ENCODE measurements around the gene JAK2. TPM values are rescaled to one million over a fixed set of nuclear protein-coding genes. Genes with fewer than 3 reads are reported as not detected.
"Not testable (repeated sequence)": the region's sequence is repeated elsewhere in the genome, so short reads cannot be mapped to it uniquely, and the experiment has no call there.

The JAK2 gene
- total RNA-seq, 1 donor from 2014 or later = 29.9 TPM

DNA sequence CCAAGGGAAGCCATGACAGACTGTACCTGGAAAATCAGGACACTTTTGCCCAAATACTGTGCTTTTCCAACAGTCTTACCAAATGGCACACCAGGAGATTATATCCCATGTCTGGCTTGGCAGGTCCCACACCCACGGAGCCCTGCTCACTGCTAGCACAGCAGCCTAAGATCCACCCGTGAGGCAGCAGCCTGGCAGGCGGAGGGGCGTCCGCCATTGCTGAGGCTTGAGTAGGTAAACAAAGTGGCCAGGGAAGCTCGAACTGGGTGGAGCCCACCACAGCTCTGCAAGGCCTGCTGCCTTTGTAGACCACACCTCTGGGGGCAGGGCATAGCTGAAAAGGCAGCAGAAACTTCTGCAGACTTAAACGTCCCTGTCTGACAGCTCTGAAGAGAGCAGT lies 116.1 kb downstream of the JAK2 start:
- Mint-ChIP-seq H3K36me3 (ENCODE audit: low read depth) (peaks cover 18% of the 10 kb centered on the region), H3K9me3 (peaks cover 23% of the 10 kb centered on the region)
- H3K4me3 Mint-ChIP-seq; H3K27ac Mint-ChIP-seq; DNase-seq; H3K4me1 Mint-ChIP-seq; intact Hi-C loops (cut with micrococcal nuclease); H3K27me3 Mint-ChIP-seq: not testable (repeated sequence)

- H3K27ac Mint-ChIP-seq; DNase-seq; H3K4me1 Mint-ChIP-seq; intact Hi-C loops (cut with micrococcal nuclease); H3K27me3 Mint-ChIP-seq; H3K4me3 Mint-ChIP-seq: not testable (repeated sequence)
- H3K9me3 Mint-ChIP-seq = peaks cover 16% of the 10 kb centered on the region
- peaks cover 27% of the 10 kb centered on the region for H3K36me3 Mint-ChIP-seq (ENCODE audit: low read depth)
Observed at GRCh38 chr9:5106517-5106916, 121.4 kb downstream of the JAK2 start.

GRCh38 chr9:5110867-5111681 lies 126.0 kb downstream of the JAK2 start:
- Mint-ChIP-seq H3K4me3 (no peak overlapping the region), H3K27ac (no peak overlapping the region), H3K27me3 (no peaks in the 10 kb centered on the region), H3K36me3 (ENCODE audit: low read depth) (peaks cover 40% of the 10 kb centered on the region), H3K4me1 (no peaks in the 10 kb centered on the region), H3K9me3 (peaks cover 7% of the 10 kb centered on the region)
- DNase-seq = no peak
- intact Hi-C loops (cut with micrococcal nuclease) = no loop called here

DNA sequence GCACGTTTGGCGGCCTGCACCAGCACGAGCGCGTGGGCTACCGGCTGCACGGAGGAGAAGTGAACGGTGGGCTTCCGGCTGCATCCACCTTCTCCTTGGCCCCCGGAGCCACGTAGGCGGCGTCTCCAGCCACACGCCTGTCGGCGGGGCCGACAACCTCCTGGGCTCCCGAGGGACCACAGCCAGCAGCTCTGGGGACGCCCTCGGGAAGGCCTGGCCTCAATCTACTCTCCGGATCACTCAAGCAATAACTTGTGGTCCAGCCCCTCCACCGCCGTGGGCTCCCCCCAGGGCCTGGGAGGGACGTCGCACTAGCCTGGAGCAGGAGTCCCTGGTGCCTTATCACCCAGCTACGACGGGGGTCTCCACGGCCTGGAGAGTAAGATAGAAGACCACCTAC lies 126.6 kb downstream of the JAK2 start:
- intact Hi-C loops (cut with micrococcal nuclease) = no loop called here
- H3K9me3 Mint-ChIP-seq = peaks cover 7% of the 10 kb centered on the region
- no peak overlapping the region for H3K27ac Mint-ChIP-seq
- H3K36me3 Mint-ChIP-seq (ENCODE audit: low read depth) = peaks cover 36% of the 10 kb centered on the region
- no peaks in the 10 kb centered on the region for H3K27me3 Mint-ChIP-seq
- no peaks in the 10 kb centered on the region for H3K4me1 Mint-ChIP-seq
- no peak overlapping the region for H3K4me3 Mint-ChIP-seq
- DNase-seq = no peak

DNA sequence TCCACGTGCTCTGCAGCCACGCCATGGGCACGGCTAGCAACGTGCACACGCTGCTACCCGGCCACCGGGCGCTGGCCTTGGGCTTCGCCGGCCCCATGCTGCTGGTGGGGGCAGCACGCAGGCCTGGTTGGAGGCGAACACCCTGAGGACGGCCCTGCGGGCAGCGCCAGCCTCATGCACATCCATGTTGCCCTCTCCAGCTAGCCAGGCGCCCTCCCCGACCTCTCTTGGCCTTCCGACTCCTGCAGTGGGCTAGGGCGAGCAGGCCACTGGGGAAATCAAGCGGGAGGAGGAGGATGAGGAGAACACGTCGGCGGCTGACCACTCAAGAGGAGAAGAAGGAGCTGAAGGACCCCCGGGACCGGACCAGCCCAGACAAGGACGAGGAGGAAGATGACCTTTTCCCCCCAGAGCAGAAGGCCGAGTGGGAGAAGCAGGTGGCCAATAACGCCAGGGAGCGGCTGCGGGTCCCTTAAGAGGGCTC lies 127.1 kb downstream of the JAK2 start:
- H3K4me1 Mint-ChIP-seq = peaks cover 3% of the 10 kb centered on the region
- H3K9me3 Mint-ChIP-seq = peaks cover 7% of the 10 kb centered on the region
- H3K4me3 Mint-ChIP-seq = no peak overlapping the region
- intact Hi-C loops (cut with micrococcal nuclease) = no loop called here
- H3K36me3 Mint-ChIP-seq (ENCODE audit: low read depth) = peaks cover 40% of the 10 kb centered on the region
- no peak for DNase-seq
- no peak overlapping the region for H3K27ac Mint-ChIP-seq
- no peaks in the 10 kb centered on the region for H3K27me3 Mint-ChIP-seq

DNA sequence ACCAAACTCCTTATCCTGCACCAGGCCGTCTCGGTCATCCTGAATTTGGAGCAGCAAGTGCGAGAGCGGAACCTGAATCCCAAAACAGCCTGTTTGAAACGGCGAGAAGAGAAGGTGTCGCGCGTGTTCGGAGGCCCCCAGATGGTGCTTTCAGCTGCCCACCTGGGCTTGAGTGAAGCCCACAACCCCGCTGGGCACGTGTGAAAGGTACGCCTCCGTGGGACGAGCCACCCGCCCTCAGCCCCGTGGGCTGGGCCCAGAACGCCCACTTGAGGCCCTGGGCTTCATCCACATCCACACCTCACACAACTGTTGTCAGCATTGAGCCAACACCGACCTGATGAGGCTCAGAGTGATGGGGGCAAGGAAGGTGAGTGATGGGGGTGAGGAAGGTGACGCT lies 127.6 kb downstream of the JAK2 start:
- H3K36me3 Mint-ChIP-seq (ENCODE audit: low read depth) = peaks cover 40% of the 10 kb centered on the region
- intact Hi-C loops (cut with micrococcal nuclease) = no loop called here
- DNase-seq = no peak
- H3K4me3 Mint-ChIP-seq = no peak overlapping the region
- H3K27me3 Mint-ChIP-seq = no peaks in the 10 kb centered on the region
- H3K9me3 Mint-ChIP-seq = peaks cover 7% of the 10 kb centered on the region
- H3K27ac Mint-ChIP-seq = no peak overlapping the region
- peaks cover 4% of the 10 kb centered on the region for H3K4me1 Mint-ChIP-seq

DNA sequence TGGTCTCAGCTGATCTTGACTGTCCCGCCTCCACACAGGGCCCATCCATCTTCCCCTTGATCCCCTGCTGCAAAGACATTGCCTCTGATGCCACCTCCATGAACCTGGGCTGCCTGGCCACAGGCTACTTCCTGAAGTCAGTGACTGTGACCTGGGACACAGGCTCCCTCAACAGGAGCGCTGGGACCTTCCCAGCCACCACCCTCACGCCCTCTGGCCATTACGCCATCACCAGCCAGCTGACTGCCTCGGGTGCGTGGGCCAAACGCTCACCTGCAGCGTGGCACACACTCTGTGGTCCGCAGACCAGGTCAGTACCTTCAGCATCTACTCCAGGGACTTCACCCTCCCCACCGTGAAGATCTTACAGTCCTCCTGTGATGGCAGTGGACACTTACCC lies 128.5 kb downstream of the JAK2 start:
- H3K27me3 Mint-ChIP-seq = no peaks in the 10 kb centered on the region
- H3K36me3 Mint-ChIP-seq (ENCODE audit: low read depth) = peaks cover 40% of the 10 kb centered on the region
- peaks cover 4% of the 10 kb centered on the region for H3K4me1 Mint-ChIP-seq
- DNase-seq = no peak
- peaks cover 7% of the 10 kb centered on the region for H3K9me3 Mint-ChIP-seq
- intact Hi-C loops (cut with micrococcal nuclease) = no loop called here
- no peak overlapping the region for H3K27ac Mint-ChIP-seq
- no peak overlapping the region for H3K4me3 Mint-ChIP-seq

DNA sequence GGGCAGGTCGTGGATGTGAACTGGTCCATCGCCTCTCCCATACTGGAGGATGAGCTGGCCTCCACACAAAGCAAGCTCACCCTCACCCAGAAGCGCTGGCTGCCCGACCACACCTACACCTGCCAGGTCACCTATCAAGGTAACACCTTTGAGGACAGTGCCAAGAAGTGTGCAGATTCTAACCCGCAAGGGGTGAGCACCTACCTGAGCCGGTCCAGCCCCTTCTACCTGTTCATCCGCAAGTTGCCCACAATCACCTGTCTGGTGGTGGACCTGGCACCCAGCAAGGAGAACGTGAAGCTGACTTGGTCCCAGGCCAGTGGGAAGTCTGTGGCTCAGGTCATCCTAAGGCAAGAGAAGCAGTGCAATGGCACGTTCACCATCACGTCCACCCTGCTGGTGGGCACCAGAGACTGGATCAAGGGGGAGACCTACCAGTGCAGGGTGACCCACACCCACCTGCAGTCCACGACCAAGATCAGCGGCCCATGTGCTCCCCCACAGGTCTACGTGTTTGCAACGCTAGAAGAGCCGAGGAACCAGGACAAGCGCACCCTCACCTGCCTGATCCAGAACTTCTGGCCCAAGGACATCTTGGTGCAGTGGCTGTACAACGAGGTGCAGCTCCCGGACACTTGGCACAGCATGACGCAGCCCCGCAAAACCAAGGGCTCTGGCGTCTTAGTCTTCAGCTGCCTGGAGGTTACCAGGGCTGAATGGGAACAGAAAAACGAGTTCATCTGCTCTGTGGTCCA lies 129.1 kb downstream of the JAK2 start:
- Mint-ChIP-seq H3K36me3 (ENCODE audit: low read depth) (peaks cover 40% of the 10 kb centered on the region), H3K4me3 (no peak overlapping the region), H3K27ac (no peak overlapping the region), H3K9me3 (peaks cover 7% of the 10 kb centered on the region), H3K4me1 (peaks cover 4% of the 10 kb centered on the region), H3K27me3 (no peaks in the 10 kb centered on the region)
- intact Hi-C loops (cut with micrococcal nuclease) = no loop called here
- no peak for DNase-seq

DNA sequence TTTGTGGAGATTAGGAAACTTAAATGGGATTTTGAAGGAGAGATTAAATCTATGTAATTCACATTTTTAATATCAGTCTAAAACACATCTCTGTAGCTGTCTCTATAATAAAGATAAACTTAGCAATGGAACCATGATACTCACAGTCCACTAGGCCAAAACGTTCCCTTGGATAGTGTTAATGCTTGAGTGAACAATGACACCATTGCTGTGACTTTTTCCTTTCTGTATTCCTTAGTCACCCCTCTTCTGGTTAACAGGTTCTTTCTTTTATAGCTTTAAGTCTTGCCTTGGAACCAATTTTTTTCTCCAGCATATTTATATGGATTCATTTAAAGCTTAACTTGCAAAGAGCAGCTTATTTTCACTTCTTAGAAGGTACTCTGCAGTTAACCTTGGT lies 137.0 kb downstream of the JAK2 start:
- Mint-ChIP-seq H3K27me3 (no peaks in the 10 kb centered on the region), H3K36me3 (ENCODE audit: low read depth) (peaks cover 49% of the 10 kb centered on the region), H3K9me3 (no peaks in the 10 kb centered on the region), H3K27ac (no peak overlapping the region), H3K4me3 (no peak overlapping the region), H3K4me1 (peaks cover 5% of the 10 kb centered on the region)
- intact Hi-C loops (cut with micrococcal nuclease) = no loop called here
- DNase-seq = no peak

DNA sequence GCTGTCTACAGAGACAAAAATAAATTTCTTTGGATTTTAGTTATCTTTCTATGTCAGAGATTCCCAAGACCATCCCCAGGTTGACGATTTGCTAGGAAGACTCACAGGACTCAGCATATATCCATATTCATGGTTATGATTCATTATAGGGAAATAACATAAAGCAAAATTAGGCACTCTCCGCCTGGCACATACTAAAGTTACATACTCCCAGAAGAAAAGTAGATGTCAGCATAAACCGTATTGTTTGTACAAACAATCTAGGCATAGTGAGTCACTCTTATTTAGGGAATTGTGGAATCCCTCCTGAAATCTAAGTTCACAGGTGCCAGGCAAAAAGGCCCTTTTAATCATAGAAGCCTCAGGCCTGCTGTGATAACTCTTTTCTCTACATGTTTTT lies 137.4 kb downstream of the JAK2 start:
- Mint-ChIP-seq H3K27ac (no peak overlapping the region), H3K9me3 (no peaks in the 10 kb centered on the region), H3K4me1 (peaks cover 4% of the 10 kb centered on the region), H3K36me3 (ENCODE audit: low read depth) (peaks cover 50% of the 10 kb centered on the region), H3K4me3 (no peak overlapping the region), H3K27me3 (no peaks in the 10 kb centered on the region)
- intact Hi-C loops (cut with micrococcal nuclease) = no loop called here
- DNase-seq = no peak

GRCh38 chr9:5140151-5140550 lies 155.1 kb downstream of the JAK2 start:
- Mint-ChIP-seq H3K4me1 (peaks cover 4% of the 10 kb centered on the region), H3K9me3 (peaks cover 23% of the 10 kb centered on the region), H3K4me3 (no peak overlapping the region), H3K36me3 (ENCODE audit: low read depth) (peaks cover 51% of the 10 kb centered on the region), H3K27ac (no peak overlapping the region), H3K27me3 (no peaks in the 10 kb centered on the region)
- DNase-seq = no peak
- intact Hi-C loops (cut with micrococcal nuclease) = no loop called here

DNA sequence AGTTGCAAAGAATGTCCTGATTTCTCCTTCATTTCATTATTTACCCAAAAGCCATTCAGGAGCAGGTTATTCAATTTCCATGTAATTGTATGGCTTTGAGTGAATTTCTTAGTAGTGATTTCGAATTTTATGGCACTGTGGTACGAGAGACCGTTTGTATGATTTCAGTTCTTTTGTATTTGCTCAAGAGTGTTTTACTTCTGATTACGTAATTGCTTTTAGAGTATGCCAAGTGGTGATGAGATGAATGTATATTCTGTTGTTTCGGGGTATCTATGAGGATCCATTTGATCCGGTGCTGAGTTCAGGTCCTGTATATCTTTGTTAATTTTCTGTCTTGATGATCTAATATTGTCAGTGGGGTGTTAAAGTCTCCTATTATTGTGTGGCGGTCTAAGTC lies 159.1 kb downstream of the JAK2 start:
- peaks cover 10% of the 10 kb centered on the region for H3K4me1 Mint-ChIP-seq
- no peak overlapping the region for H3K4me3 Mint-ChIP-seq
- H3K36me3 Mint-ChIP-seq (ENCODE audit: low read depth) = peaks cover 74% of the 10 kb centered on the region
- H3K9me3 Mint-ChIP-seq = peaks cover 25% of the 10 kb centered on the region
- DNase-seq = no peak
- H3K27me3 Mint-ChIP-seq = no peaks in the 10 kb centered on the region
- H3K27ac Mint-ChIP-seq = no peak overlapping the region
- intact Hi-C loops (cut with micrococcal nuclease) = no loop called here

- Mint-ChIP-seq H3K9me3 (peaks cover 42% of the 10 kb centered on the region), H3K27me3 (no peaks in the 10 kb centered on the region), H3K4me1 (peaks cover 10% of the 10 kb centered on the region), H3K4me3 (no peak overlapping the region), H3K36me3 (ENCODE audit: low read depth) (peaks cover 82% of the 10 kb centered on the region), H3K27ac (no peak overlapping the region)
- DNase-seq = no peak
- intact Hi-C loops (cut with micrococcal nuclease) = no loop called here
Observed at GRCh38 chr9:5146241-5146640, 161.2 kb downstream of the JAK2 start.

All from activated CD4-positive, alpha-beta T cell treated with anti-CD3 and anti-CD28 coated beads, Interleukin-2, amount 10 ng/mL, durations not matched to agents 24 days and 14 days (primary cell).